Stimulated activated memory B cell treated with anti-CD40 and anti-IgM and Interleukin-4, amounts not matched to agents 10 μg/mL and 1 μg/mL and 100 μg/mL, for 72 hours (primary cell): ENCODE data around the gene KRT73.
"Not testable (repeated sequence)": the region's sequence is repeated elsewhere in the genome, so short reads cannot be mapped to it uniquely, and the experiment has no call there.

Experiments used
- ATAC-seq: fragments of 150-1000 bp; cut with Tn5 transposase; 2 replicates; pipeline ENCODE4 v1.10.0; 2021
- H3K27ac Mint-ChIP-seq: one replicate; pipeline ENCODE4 v1.8.0; 2022; ENCODE audit warnings: mild to moderate bottlenecking, mixed read lengths
- H3K27me3 Mint-ChIP-seq: one replicate; pipeline ENCODE4 v1.8.0; 2022; ENCODE audit warnings: mixed read lengths
- H3K36me3 Mint-ChIP-seq: one replicate; pipeline ENCODE4 v1.8.0; 2022; ENCODE audit warnings: mixed read lengths
- H3K4me1 Mint-ChIP-seq: one replicate; pipeline ENCODE4 v1.8.0; 2022; ENCODE audit warnings: mixed read lengths
- H3K4me3 Mint-ChIP-seq: one replicate; pipeline ENCODE4 v1.8.0; 2022; ENCODE audit warnings: mild to moderate bottlenecking, moderate library complexity, mixed read lengths
- H3K9me3 Mint-ChIP-seq: one replicate; pipeline ENCODE4 v1.8.0; 2022; ENCODE audit warnings: mixed read lengths

The KRT73 gene

GRCh38 chr12:52604859-52605258, 13.5 kb downstream of the KRT73 start:
- ATAC-seq, result no peak
- no peak overlapping the region for H3K27ac Mint-ChIP-seq
- peaks cover 22% of the 10 kb centered on the region for H3K27me3 Mint-ChIP-seq

GRCh38 chr12:52603314-52603713, 15.0 kb downstream of the KRT73 start:
- Mint-ChIP-seq H3K4me1 (no peaks in the 10 kb centered on the region), H3K27ac (no peak overlapping the region), H3K27me3 (peaks cover 24% of the 10 kb centered on the region), H3K36me3 (no peaks in the 10 kb centered on the region), H3K9me3 (no peaks in the 10 kb centered on the region), H3K4me3 (no peak overlapping the region)
- ATAC-seq, result no peak

More at GRCh38 chr12:52604859-52605258, 13.5 kb downstream of the KRT73 start:
- H3K9me3 Mint-ChIP-seq, result no peaks in the 10 kb centered on the region
- H3K4me3 Mint-ChIP-seq, result no peak overlapping the region
- no peaks in the 10 kb centered on the region for H3K36me3 Mint-ChIP-seq
- no peaks in the 10 kb centered on the region for H3K4me1 Mint-ChIP-seq

GRCh38 chr12:52602552-52602951, 15.8 kb downstream of the KRT73 start:
- ATAC-seq, result no peak
- no peak overlapping the region for H3K27ac Mint-ChIP-seq
- H3K27me3 Mint-ChIP-seq, result peaks cover 24% of the 10 kb centered on the region
- no peaks in the 10 kb centered on the region for H3K9me3 Mint-ChIP-seq
- H3K36me3 Mint-ChIP-seq, result no peaks in the 10 kb centered on the region
- H3K4me1 Mint-ChIP-seq, result no peaks in the 10 kb centered on the region
- H3K4me3 Mint-ChIP-seq, result no peak overlapping the region

- Mint-ChIP-seq H3K36me3 (no peaks in the 10 kb centered on the region), H3K9me3 (no peaks in the 10 kb centered on the region), H3K4me3 (no peak overlapping the region), H3K4me1 (no peaks in the 10 kb centered on the region), H3K27me3 (peaks cover 24% of the 10 kb centered on the region), H3K27ac (no peak overlapping the region)
- no peak for ATAC-seq
Observed at GRCh38 chr12:52601671-52602070, 16.7 kb downstream of the KRT73 start.

GRCh38 chr12:52600941-52601481, 17.3 kb downstream of the KRT73 start, which contains the start of gene KRT72:
Gene KRT72 (minus strand): TSS chr12:52601463. CDS start chr12:52601452, 11 bp downstream.
- Mint-ChIP-seq H3K27me3 (peaks cover 24% of the 10 kb centered on the region), H3K4me1 (no peaks in the 10 kb centered on the region), H3K4me3 (no peak within 1 kb of the TSS)

GRCh38 chr12:52600475-52600874, 17.9 kb downstream of the KRT73 start:
- H3K36me3 Mint-ChIP-seq, result no peaks in the 10 kb centered on the region
- no peak overlapping the region for H3K4me3 Mint-ChIP-seq
- H3K27ac Mint-ChIP-seq, result no peak overlapping the region
- H3K27me3 Mint-ChIP-seq, result peaks cover 24% of the 10 kb centered on the region
- H3K9me3 Mint-ChIP-seq, result no peaks in the 10 kb centered on the region
- H3K4me1 Mint-ChIP-seq, result no peaks in the 10 kb centered on the region
- ATAC-seq, result no peak

More at GRCh38 chr12:52600941-52601481, 17.3 kb downstream of the KRT73 start, which contains the start of gene KRT72:
- no peaks in the 10 kb centered on the region for H3K9me3 Mint-ChIP-seq
- no peak for ATAC-seq
- H3K36me3 Mint-ChIP-seq, result no peaks in the 10 kb centered on the region
- H3K27ac Mint-ChIP-seq, result no peak within 1 kb of the TSS

GRCh38 chr12:52600071-52600470, 18.3 kb downstream of the KRT73 start:
- H3K36me3 Mint-ChIP-seq, result no peaks in the 10 kb centered on the region
- H3K27me3 Mint-ChIP-seq, result peaks cover 24% of the 10 kb centered on the region
- H3K9me3 Mint-ChIP-seq, result no peaks in the 10 kb centered on the region
- H3K4me1 Mint-ChIP-seq, result no peaks in the 10 kb centered on the region
- no peak overlapping the region for H3K27ac Mint-ChIP-seq
- H3K4me3 Mint-ChIP-seq, result no peak overlapping the region
- ATAC-seq, result no peak

GRCh38 chr12:52598966-52599365, 19.4 kb downstream of the KRT73 start:
- H3K36me3 Mint-ChIP-seq, result no peaks in the 10 kb centered on the region
- ATAC-seq, result no peak
- no peaks in the 10 kb centered on the region for H3K9me3 Mint-ChIP-seq
- no peaks in the 10 kb centered on the region for H3K4me1 Mint-ChIP-seq
- peaks cover 26% of the 10 kb centered on the region for H3K27me3 Mint-ChIP-seq
- H3K27ac Mint-ChIP-seq, result no peak overlapping the region
- H3K4me3 Mint-ChIP-seq, result no peak overlapping the region

- H3K4me3 Mint-ChIP-seq, H3K36me3 Mint-ChIP-seq, ATAC-seq, H3K4me1 Mint-ChIP-seq, H3K27ac Mint-ChIP-seq, H3K9me3 Mint-ChIP-seq: not testable (repeated sequence)
- H3K27me3 Mint-ChIP-seq, result peaks cover 38% of the 10 kb centered on the region
Observed at GRCh38 chr12:52594237-52594636, 24.1 kb downstream of the KRT73 start.

GRCh38 chr12:52591521-52591920, 26.8 kb downstream of the KRT73 start:
- Mint-ChIP-seq H3K27ac (no peak overlapping the region), H3K36me3 (no peaks in the 10 kb centered on the region), H3K27me3 (peaks cover 38% of the 10 kb centered on the region), H3K9me3 (no peaks in the 10 kb centered on the region), H3K4me1 (no peaks in the 10 kb centered on the region), H3K4me3 (no peak overlapping the region)
- no peak for ATAC-seq

GRCh38 chr12:52590021-52590420, 28.3 kb downstream of the KRT73 start:
- Mint-ChIP-seq H3K4me1 (no peaks in the 10 kb centered on the region), H3K9me3 (no peaks in the 10 kb centered on the region), H3K4me3 (no peak overlapping the region), H3K27ac (no peak overlapping the region), H3K36me3 (no peaks in the 10 kb centered on the region), H3K27me3 (peaks cover 38% of the 10 kb centered on the region)
- ATAC-seq, result no peak

- peaks cover 25% of the 10 kb centered on the region for H3K27me3 Mint-ChIP-seq
Observed at GRCh38 chr12:52587563-52587962, 30.8 kb downstream of the KRT73 start.

GRCh38 chr12:52585946-52586345, 32.4 kb downstream of the KRT73 start:
- no peak for ATAC-seq
- Mint-ChIP-seq H3K36me3 (no peaks in the 10 kb centered on the region), H3K27me3 (peaks cover 28% of the 10 kb centered on the region), H3K4me3 (no peak overlapping the region), H3K27ac (no peak overlapping the region), H3K9me3 (no peaks in the 10 kb centered on the region), H3K4me1 (no peaks in the 10 kb centered on the region)

More at GRCh38 chr12:52587563-52587962, 30.8 kb downstream of the KRT73 start:
- no peaks in the 10 kb centered on the region for H3K9me3 Mint-ChIP-seq
- no peak overlapping the region for H3K27ac Mint-ChIP-seq
- no peaks in the 10 kb centered on the region for H3K4me1 Mint-ChIP-seq
- no peak for ATAC-seq
- H3K36me3 Mint-ChIP-seq, result no peaks in the 10 kb centered on the region
- no peak overlapping the region for H3K4me3 Mint-ChIP-seq

- no peak overlapping the region for H3K4me3 Mint-ChIP-seq
- no peaks in the 10 kb centered on the region for H3K36me3 Mint-ChIP-seq
- no peak overlapping the region for H3K27ac Mint-ChIP-seq
- no peaks in the 10 kb centered on the region for H3K4me1 Mint-ChIP-seq
- peaks cover 29% of the 10 kb centered on the region for H3K27me3 Mint-ChIP-seq
- ATAC-seq, result no peak
- no peaks in the 10 kb centered on the region for H3K9me3 Mint-ChIP-seq
Observed at GRCh38 chr12:52585066-52585465, 33.3 kb downstream of the KRT73 start.

GRCh38 chr12:52584156-52584682, 34.1 kb downstream of the KRT73 start:
- no peak for ATAC-seq
- Mint-ChIP-seq H3K27ac (no peak overlapping the region), H3K4me1 (no peaks in the 10 kb centered on the region), H3K9me3 (no peaks in the 10 kb centered on the region), H3K4me3 (no peak overlapping the region), H3K27me3 (peaks cover 33% of the 10 kb centered on the region), H3K36me3 (no peaks in the 10 kb centered on the region)

- Mint-ChIP-seq H3K27ac (no peak overlapping the region), H3K27me3 (peaks cover 33% of the 10 kb centered on the region), H3K36me3 (no peaks in the 10 kb centered on the region), H3K4me3 (no peak overlapping the region), H3K4me1 (no peaks in the 10 kb centered on the region), H3K9me3 (no peaks in the 10 kb centered on the region)
- ATAC-seq, result peak; percentile 46
Observed at GRCh38 chr12:52582971-52583456, 35.3 kb downstream of the KRT73 start.
